Posterior cingulate gyrus (tissue), 11 donors: ENCODE results near the gene RBM5.

Source experiments
- DNase-seq, 10 donors: peaks; one replicate each; pipeline versions ENCODE4 v3.0.0 to v3.0.0-alpha.2; 2020 to 2021; ENCODE audit warnings: mixed read lengths in 3 of 10
- intact Hi-C: fragments of 100-400 bp; cut with DNase I; formaldehyde crosslinking; loops from one replicate; pipeline ENCODE4 v1.15.1; 2023

Gene RBM5

DNA sequence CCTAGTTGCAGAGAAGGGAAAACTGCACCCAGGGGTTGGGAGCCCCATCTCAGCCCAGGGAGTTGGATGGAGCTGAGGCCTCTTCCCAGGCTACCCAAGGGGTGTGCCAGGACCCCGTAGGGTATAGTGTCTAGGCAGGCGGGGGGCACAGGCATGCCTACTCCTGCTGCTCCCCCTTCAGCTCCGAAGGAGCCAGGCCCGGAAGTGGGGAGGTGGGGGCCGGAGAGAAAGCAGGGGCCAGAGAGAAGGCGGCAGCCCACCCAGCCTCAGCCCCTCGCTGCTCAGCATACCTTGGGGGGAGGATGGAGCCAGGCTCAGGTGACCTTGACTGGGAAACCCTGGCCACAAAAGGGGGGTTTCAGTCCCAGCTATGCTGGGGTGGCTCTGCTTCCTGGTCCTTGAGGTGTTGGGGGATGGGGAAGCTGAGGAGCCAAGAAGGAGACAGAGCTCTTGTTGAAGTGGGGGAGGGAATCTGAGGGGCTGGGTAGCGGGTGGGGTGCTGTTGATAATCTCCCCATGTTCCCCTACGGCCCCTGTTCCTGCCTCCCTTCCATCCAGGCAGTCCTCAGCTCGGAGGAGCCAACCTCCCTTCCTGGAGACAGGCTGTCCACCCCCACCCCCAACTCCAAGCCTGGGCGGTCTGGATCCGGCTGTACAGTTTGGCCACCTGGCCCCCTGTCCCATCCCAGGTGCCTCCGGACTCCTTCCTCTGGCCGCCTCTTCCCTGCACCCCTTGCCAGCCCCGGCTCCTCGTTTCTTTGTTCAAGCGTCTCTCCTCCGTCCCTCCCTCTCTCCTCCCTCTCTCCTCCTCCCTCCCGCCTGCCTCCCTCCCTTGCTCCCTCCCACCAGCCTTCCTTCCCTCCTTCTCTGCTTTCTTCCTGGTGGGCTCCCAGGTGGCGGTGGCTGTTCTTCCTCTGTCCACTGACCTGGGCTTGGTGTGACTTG lies 68.1 kb downstream of the RBM5 start:
- intact Hi-C loops: no loop called here
- peak in 1 of 10 donors; percentile 8 for DNase-seq

DNA sequence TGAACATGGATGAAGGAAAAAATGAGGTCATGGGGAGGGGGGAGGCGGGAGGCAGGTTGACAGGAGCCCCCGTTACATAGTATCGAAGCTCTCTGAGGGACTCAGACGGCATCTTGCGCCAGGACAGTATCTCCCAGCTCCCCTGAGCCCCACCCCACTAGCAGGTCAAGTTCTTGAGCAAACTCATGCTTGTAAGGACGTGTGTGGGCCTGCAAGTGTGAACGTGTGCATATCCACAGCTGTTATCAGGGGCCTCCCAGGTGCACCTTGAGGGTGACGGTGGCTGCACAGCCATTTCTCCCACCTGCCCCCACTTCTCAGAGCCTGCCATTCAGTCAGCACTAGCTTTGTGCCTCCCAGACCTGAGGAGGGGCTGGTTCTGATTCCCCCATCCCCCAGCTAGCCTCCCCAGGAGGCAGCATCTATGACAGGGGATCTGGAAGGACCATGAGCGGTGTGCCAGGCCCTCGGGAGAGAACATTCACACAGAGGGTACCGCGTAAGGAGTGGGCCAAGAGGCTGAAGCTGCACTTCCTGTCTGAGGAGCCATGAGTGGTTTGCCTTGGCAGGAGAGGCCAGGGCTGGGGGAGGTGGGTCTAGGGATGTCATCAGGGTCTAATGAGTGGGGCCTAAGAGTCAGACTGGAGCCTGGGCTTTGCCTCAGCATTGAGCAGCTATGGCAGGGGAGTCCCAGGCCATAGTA lies 69.3 kb downstream of the RBM5 start:
- intact Hi-C loops: no loop called here
- no peak for DNase-seq

DNA sequence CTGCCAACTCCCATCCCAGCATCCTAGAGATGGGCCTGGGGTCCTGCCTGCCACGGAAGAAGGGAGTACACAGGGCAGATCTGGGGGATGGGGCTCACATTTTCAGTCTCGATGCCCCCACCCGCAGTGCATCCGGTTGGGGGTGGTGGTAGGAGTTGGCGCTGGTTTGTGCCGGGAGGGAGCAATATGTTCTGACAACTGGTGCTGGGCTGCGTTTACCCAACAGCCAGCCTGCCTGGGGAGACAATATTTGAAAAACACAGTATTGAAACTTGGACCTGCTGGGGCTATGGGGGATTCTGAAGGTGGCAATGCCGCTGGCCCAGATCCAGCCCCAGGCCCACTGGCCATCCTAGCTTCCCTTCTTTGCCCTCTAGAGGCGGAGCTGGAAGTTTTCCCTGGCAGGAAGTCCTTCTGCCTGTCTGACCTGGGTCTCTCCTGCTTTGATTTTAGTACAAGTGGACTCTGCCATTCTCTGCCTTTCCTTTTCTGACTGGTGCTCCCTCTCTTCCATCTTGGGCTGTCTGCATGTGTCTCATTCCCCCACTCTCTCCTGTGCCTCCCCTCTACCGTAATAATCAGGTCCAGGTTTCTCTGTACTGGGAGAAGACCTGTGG lies 69.9 kb downstream of the RBM5 start:
- intact Hi-C loops: no loop called here
- DNase-seq: no peak

DNA sequence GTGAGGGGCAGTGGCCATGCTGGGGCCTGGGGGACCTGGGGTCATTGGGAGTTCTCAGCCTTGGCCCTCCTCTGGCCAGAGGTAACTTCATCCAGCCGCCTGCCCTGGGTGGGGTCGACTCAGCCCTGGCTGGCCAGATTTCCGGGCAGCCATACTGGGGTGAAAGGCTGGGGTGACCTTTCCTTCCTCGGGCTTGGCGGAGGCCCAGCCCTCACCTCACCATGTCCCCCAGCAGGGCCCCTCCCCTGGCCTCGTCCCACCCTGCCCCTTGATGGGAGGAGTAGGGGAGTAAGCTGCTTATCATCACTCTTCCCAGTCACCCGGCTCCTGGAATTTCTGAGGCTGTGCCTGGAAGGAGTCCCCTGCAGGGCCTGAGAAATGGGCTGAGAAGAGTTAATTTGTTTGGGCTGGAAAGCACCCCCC lies 71.9 kb downstream of the RBM5 start:
- DNase-seq: no peak
- intact Hi-C loops: no loop called here

DNA sequence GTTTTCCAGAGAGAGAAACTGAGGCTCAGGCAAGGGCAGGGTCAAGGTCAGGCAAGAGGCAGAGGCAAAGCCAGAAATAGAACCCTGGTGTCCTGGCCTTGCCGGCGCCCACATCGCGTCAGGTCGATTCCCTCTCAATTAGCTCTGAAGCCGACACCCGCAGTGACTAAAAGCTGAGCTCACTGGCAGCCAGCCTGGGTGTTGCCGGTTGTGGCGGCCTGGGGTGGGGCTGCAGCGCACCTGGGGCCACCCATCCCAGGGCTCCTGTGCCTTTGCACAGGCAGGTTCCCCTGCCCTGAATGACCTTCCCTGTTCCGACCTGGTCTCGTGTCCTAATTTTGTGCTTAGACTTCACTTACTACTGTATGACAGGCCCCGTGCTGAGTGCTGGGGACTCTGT lies 72.6 kb downstream of the RBM5 start:
- intact Hi-C loops: no loop called here
- DNase-seq: no peak

DNA sequence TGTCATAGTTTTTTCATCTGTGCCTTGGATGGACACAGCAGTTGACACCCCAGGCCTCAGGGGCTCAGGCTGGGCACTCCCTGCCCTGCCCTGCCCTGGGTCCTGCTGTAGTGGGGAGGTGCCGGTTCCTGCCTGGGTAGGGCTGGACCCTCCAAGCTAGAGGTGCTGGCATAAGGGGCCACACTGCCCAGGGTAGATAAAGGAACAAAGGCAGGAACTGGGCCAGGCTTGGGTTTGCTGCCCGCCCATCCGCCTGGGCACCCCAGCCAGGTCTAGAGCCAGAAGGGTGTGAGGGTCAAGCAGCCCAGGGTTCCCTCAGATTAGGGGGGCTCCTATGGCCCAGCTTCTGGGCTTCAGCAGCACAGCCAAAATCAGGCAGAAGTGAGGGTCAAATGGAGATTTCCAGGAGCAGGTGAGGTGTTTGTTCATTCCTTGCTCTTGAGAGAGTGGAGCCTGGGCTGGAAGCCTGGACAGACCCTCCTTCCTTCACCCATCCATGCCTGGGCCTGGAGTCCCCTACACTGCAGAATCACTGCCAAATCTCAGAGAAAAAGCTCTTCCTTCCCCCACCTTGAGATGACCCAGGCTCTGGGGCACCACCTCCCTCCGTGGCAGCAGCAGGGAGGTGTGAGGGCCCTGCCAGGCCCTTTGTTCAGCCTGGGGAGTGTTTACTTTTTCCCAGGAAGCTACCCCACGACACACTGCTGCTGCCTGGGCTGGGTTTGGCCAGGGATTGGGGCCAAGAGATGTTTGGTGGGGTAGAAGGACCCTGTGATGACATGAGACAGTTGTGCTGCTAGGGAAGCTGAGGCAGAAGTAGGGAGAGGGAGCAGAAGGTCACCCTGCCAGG lies 73.5 kb downstream of the RBM5 start:
- intact Hi-C loops: no loop called here
- DNase-seq: no peak

DNA sequence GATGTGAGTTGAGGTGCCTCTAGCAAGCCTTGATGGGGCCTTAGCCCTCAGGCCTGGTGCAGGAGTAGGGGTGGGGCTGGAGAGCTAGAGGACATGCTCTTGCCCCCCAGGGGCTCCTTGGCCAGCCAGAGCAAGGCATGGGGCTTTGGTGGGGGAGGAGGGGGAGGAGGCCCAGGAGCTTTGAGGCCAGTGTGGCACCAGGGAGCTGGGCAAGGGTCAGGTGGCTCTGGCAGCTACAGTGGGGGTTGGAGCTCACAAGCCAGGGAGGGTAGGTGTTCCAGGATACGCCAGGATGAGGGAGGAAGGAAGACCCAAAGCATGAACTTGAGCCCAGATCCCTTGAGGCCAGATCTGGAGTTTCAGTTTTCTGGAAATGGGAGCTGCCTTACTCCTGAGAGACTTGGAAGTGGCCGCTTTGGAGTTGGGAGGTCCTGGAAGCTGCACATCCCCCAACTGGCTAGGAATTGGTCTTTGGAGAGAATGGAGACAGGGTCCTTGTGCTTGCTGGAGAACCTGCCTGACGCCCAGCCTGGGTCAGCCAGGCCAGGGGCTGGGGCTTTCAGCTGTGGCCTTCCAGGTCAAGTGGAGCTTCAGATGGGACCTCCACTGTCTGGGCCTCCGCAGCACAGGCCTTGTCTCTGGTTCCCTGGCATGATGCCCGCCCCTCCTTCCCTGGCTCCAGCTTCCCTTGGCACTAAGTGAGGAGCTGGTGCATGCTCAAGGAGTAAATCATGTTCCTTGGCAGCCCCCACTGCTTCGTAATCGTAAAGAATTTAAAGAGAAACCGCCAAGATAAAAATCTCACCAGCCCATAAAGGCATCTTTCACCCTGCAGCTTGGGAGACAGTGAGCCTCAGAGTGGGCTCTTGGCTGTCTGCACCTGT lies 75.1 kb downstream of the RBM5 start:
- DNase-seq: peak; percentile 37 to 96 (median 79)
- intact Hi-C loops: no loop called here

DNA sequence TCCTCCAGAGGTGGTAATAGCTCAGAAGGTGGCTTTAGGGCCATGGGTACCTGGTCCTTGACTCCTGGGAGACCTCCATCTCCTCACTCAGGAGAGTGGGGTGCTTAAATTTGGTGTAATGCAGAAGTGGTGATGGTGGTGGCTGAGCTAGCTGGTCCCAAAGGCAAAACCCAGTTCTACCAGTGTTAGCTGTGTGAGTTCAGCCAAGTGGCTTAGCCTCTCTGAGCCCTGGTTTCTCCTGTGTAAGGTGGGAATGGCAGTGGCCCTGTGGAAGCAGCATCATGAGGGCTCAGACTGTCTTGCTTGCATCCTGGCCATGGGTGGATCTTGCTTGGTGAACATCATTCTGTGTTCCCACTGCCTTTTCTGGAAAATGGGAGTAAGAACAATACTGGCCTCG lies 75.8 kb downstream of the RBM5 start:
- intact Hi-C loops: no loop called here
- no peak for DNase-seq

DNA sequence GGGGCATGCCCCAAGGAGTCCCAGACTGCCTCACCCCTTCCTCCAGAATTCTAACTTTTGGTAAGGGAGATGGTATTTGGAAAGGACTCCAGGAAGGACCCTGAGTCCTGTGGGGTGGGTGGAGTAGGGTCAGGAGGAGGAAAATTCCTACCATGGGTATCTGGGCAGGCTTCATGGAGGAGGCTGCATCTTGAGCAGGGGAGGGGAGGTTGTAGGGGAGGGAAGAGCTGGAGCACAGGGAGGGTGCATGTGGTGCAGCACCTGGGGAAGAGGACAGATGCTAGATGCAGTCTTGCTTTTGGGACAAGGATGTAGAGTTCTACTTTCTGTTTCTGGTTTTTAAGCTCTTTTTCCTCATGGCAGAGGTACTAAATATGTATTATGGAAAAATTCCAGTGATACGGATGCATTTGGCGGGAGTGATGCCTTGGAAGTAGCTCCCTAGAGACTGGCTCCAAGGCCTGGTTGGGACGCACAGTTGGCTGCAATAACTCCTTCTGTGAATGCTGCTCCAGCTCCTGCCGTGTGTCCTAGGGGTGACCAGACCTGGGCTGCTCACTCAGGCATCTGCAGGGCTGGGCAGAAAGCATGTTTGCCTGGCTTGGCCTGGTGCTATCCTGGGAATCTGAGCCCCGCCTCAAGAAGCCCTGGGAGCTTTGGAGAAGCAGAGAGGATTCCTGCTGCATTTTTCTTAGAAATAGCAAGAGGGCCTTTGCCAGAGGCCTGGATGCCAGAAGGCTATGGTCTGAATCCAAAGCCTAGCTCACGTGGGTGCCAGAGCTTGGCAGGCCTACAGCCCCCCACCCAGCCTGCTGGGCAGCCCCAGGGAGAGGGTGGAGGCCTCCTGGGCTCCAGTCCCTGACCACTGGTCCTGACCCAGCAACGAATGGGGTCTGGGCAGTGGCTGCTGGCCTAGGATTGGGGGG lies 76.5 kb downstream of the RBM5 start:
- intact Hi-C loops: no loop called here
- DNase-seq: peak in 7 of 10 donors; percentile 20 to 91 (median 28)

DNA sequence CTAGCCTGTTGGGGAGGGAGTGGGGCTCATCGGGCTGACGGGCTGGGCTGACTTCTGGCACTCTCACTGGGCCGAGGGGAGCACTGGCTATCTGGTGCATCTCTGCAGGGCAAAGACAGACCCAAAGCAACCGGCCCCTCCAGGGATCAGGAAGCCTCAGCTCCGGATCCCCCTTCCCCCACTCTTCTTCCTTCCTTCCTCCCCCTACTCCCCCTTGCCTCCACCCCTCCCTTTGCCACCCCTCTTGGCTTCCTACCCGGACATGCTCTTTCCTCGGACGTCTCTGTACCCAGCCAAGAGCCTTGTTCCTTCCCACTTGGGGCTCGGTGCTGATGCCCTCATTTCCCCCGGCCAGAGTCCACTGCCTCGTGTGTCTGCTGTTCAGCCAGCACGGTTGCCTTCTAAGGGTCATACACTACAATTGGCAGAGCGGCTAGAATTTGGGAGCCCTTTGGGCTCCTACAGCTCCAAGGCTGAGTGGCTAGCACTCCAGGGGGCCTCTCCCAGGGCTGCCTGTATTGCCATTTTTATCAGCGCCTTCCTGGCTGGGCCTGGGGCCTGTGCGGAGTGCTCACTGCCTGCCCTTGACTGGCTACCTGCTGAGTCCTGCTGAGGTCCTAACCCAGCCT lies 77.3 kb downstream of the RBM5 start:
- DNase-seq: no peak
- intact Hi-C loops: no loop called here

DNA sequence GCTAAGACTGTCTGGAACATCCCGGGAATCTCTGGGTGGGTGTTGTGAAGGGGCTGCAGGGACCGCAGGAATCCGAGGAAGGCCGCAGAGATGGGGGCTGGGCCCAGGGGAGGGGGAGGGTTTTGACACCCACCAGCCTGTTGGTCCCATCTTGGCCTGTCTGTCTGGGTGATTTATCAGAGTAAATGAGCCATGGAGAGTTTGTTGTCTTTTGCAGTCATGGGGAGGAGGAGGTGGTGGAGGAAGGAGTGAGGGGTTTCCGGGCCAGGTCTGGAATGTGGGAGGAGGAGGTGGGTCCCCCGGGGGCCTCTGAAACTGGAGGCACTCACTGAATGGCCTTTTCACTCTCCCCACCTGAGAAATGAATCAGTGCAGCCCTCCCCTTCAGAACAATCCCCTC lies 77.9 kb downstream of the RBM5 start:
- intact Hi-C loops: no loop called here
- no peak for DNase-seq

DNA sequence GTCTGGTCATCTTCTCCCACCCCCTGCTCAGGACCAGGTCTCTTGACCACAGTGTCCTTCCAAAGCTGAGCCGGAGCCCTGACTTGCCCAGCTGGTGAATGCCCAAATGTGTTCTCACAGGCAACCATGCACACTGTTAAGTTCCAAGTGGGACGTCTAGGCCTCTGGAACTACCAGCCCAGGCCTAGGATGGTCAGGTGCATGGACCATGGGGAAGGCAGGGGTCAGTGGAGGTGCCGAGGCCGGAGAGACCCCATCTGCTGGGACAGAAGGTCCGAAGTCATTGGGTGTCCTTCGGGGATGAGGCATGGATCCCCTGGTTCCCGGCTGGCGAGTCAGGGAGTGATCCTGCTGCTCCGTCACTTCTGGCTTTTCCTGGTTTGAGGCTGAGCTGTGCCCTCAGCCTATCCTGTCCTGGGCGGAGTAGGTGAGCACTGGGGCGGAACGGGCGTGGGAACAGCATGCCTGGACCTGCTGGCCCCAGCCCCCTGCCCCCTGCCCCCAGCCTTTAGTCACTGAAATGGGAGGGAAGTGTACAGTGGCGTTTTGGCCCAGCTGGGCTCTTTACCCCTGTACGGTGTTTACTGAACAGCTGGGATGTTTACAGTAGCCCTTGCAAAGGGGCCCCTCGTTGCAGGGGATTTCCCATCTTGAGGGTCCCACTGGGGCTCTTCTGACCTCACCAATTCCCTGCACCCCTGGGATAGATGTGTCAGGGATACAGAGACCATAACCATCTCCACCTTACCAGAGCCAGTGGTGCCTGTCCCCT lies 78.5 kb downstream of the RBM5 start:
- intact Hi-C loops: no loop called here
- no peak for DNase-seq

DNA sequence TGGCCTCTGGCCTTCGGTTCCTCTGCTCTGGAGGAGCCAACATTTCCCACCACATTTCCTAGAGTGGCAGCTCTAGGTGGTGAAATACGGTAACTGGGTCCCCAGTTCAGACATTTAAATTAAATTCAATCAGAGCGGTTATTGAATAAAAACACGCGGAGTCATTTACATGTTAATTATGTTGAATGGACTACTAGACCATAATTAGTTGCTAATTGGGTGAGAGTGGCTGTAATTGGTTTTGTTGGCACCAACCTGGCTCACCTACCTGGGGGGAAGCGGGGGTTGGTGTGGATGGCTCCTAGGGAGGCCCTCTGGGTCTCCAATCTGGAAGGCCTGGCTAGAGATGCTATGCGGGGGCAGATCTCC lies 79.1 kb downstream of the RBM5 start:
- intact Hi-C loops: no loop called here
- DNase-seq: no peak

DNA sequence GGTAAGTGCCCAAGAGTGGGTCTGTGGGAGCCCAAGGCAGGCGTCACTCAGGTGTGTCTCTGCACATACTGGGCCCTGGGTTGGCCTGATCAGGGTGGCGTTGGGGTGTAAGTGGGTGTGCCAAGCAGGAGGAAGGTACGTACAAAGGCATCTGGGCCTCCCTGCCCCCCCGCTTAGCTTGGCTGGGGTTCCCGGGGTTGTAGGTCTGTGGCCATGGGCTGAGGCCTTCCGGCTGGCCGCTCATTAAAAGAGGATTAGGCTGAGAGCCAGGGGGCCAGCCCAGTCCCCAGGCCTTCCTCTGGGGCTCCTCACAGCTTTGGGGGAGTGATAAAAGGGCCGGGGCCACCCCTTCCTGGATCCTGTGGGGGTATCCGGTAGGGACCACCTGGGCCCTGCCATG lies 79.7 kb downstream of the RBM5 start:
- intact Hi-C loops: no loop called here
- DNase-seq: no peak
